ENCODE measurements around the gene IL22RA1. TPM values are rescaled to one million over a fixed set of nuclear protein-coding genes. Genes with fewer than 3 reads are reported as not detected.

The IL22RA1 gene
- total and polyA plus RNA-seq, 10 of the 15 experiments (the other 5 are each of a cell fraction or from before 2014, with no cell fraction given), result not detected

DNA sequence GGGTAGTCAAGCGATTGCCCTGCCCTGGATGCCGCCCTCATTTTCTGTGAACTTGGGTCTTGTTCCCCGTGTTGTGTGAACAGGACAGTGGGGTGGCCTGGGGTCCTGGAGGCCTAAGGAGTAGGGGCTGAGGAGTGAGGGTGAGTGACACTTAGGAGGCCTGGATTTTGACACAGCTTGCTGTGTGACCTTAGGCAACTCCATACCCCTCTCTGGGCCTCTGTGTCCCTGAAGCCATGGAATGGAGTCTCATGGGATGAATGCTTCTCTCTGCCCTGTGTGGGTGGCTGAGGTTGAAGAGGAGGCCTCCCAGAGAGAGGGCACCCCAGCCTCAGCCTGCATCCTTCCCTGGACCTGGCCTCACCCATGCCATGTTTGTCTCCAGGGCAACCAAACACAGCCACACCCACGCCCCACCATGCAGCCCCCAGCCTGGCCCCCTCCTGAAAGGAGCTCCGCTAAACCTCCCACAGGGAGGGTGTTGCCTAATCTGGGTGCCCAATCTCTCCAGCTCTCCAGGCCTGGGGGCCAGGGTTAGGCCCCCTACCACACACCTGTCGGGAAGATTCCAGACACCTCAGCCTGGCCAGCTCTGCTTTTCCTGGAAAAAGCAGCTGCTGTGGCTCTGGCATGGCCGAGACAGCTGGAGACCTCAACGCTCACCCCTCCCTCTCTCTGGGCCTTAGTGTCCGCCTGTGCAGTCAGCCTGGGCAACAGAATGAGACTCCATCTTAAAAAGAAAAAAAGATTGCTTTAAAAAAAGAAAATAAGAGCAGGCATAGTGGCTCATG lies 40.9 kb downstream of the IL22RA1 start (continued):
- no peak for TF ChIP-seq NFIC (IDR thresholded peaks at IDR 0.05; ENCODE audit: low read depth, low read length)
- TF ChIP-seq ATF7 (IDR thresholded peaks at IDR 0.05; ENCODE audit: low read depth), result no peak

DNA sequence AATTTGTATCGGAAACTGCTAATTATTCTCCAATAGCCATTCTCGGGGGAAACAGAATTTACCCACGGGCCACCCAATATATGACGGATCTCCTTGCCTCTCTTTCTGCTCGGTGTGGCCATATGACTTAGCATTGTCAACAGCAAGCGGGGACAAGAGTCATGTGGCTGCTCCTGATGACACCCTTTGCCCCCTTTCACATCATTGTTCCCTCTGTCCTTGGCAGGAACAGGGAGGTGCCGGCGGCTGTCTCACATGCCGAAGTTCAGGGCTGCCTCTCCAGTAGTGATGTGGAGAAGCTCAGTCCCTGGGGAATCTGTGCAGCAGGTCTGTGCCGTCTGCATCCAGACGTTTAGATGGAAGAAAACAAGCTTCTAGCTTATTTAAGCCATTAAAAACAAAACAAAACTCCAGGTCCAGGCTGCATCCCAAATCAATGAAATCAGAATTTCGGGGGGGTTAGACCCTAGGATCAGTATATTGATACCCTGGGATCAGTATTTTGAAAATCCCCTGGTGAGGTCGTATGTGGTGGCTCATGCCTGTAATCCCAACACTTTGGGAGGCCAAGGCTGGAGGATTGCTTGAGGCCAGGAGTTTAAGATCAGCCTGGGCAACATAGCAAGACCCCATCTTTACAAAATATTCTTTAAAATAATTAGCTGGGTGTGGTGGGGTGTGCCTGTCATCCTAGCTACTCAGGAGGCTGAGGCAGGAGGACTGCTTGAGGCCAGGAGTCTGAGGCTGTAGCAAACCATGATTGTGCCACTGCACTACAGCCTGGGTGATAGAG lies 41.8 kb downstream of the IL22RA1 start:
- no peaks in the 10 kb centered on the region; a peak in 1 of 4 replicates for H3K27me3 ChIP-seq (replicated peaks in 1 of 2; ENCODE audit: control insufficient read depth in 2 of 2, insufficient read depth in 2 of 2, low read length in 1 of 2)
- FAIRE-seq (no peak), ATAC-seq (no peak), DNase-seq (ENCODE audit: low read depth, low spot score) (no peak)
- no peaks in the 10 kb centered on the region for H3K9me3 ChIP-seq (replicated peaks; ENCODE audit: control insufficient read depth, insufficient read depth, low read length)
- no peak overlapping the region for H3K4me2 ChIP-seq (ENCODE audit: control insufficient read depth, insufficient read depth)
- ChIA-PET RAD21 (ENCODE audit: unreplicated experiment) (no interaction called here), SMC1A (ENCODE audit: uncharacterized antibody, unreplicated experiment) (no interaction called here), CTCF (no interaction called here), POLR2A (no interaction called here)
- H3K79me2 ChIP-seq (ENCODE audit: control insufficient read depth, insufficient read depth, low read length), result no peaks in the 10 kb centered on the region
- BruUV-seq (replicated peaks), result no TSS peak
- H2AFZ ChIP-seq (ENCODE audit: control insufficient read depth, low read depth, low read length), result no peak overlapping the region
- H3K4me1 ChIP-seq (ENCODE audit: control insufficient read depth, insufficient read depth, low read length), result no peaks in the 10 kb centered on the region
- no peak overlapping the region for H3K9ac ChIP-seq (ENCODE audit: control insufficient read depth, insufficient read depth, low read length)
- H3K4me3 ChIP-seq, result no peak overlapping the region
- no peaks in the 10 kb centered on the region for H3K36me3 ChIP-seq (ENCODE audit: control insufficient read depth in 2 of 2, insufficient read depth in 2 of 2, low read length in 1 of 2)
- no peaks in the 10 kb centered on the region for H4K20me1 ChIP-seq (ENCODE audit: control insufficient read depth, insufficient read depth)
- intact Hi-C loops (cut with micrococcal nuclease; ENCODE audit: unreplicated experiment) (no loop called here), in situ Hi-C loops (cut with MboI) (no loop called here)
- 65% methylated on average over 13 of the region's 13 CpGs for WGBS (ENCODE audit: insufficient coverage, insufficient replicate concordance, low lambda C conversion rate, missing lambda C conversion rate)
- no peak overlapping the region for H3K27ac ChIP-seq (ENCODE audit: control insufficient read depth, insufficient read depth)
- TF ChIP-seq RCOR1 (conservative IDR thresholded peaks at IDR 0.05; ENCODE audit: low read depth, low read length), result no peak
- no peak for TF ChIP-seq EP300 (IDR thresholded peaks at IDR 0.05; ENCODE audit: borderline replicate concordance in 1 of 2, control insufficient read depth in 1 of 2, low read depth in 2 of 2, low read length in 2 of 2)
- TF ChIP-seq, protein P1, sequence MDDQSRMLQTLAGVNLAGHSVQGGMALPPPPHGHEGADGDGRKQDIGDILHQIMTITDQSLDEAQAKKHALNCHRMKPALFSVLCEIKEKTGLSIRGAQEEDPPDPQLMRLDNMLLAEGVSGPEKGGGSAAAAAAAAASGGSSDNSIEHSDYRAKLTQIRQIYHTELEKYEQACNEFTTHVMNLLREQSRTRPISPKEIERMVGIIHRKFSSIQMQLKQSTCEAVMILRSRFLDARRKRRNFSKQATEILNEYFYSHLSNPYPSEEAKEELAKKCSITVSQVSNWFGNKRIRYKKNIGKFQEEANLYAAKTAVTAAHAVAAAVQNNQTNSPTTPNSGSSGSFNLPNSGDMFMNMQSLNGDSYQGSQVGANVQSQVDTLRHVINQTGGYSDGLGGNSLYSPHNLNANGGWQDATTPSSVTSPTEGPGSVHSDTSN (IDR thresholded peaks at IDR 0.05; ENCODE audit: insufficient replicate concordance, low read depth, low read length), result no peak
- no peak for TF ChIP-seq SIN3A (IDR thresholded peaks at IDR 0.05; ENCODE audit: low read depth, low read length)
- TF ChIP-seq, protein P2, sequence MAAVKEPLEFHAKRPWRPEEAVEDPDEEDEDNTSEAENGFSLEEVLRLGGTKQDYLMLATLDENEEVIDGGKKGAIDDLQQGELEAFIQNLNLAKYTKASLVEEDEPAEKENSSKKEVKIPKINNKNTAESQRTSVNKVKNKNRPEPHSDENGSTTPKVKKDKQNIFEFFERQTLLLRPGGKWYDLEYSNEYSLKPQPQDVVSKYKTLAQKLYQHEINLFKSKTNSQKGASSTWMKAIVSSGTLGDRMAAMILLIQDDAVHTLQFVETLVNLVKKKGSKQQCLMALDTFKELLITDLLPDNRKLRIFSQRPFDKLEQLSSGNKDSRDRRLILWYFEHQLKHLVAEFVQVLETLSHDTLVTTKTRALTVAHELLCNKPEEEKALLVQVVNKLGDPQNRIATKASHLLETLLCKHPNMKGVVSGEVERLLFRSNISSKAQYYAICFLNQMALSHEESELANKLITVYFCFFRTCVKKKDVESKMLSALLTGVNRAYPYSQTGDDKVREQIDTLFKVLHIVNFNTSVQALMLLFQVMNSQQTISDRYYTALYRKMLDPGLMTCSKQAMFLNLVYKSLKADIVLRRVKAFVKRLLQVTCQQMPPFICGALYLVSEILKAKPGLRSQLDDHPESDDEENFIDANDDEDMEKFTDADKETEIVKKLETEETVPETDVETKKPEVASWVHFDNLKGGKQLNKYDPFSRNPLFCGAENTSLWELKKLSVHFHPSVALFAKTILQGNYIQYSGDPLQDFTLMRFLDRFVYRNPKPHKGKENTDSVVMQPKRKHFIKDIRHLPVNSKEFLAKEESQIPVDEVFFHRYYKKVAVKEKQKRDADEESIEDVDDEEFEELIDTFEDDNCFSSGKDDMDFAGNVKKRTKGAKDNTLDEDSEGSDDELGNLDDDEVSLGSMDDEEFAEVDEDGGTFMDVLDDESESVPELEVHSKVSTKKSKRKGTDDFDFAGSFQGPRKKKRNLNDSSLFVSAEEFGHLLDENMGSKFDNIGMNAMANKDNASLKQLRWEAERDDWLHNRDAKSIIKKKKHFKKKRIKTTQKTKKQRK (IDR thresholded peaks at IDR 0.05; ENCODE audit: low read depth, low read length), result no peak
- TF ChIP-seq, protein P3, sequence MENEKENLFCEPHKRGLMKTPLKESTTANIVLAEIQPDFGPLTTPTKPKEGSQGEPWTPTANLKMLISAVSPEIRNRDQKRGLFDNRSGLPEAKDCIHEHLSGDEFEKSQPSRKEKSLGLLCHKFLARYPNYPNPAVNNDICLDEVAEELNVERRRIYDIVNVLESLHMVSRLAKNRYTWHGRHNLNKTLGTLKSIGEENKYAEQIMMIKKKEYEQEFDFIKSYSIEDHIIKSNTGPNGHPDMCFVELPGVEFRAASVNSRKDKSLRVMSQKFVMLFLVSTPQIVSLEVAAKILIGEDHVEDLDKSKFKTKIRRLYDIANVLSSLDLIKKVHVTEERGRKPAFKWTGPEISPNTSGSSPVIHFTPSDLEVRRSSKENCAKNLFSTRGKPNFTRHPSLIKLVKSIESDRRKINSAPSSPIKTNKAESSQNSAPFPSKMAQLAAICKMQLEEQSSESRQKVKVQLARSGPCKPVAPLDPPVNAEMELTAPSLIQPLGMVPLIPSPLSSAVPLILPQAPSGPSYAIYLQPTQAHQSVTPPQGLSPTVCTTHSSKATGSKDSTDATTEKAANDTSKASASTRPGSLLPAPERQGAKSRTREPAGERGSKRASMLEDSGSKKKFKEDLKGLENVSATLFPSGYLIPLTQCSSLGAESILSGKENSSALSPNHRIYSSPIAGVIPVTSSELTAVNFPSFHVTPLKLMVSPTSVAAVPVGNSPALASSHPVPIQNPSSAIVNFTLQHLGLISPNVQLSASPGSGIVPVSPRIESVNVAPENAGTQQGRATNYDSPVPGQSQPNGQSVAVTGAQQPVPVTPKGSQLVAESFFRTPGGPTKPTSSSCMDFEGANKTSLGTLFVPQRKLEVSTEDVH (IDR thresholded peaks at IDR 0.05; ENCODE audit: low read depth, partially characterized antibody), result no peak
- TF ChIP-seq HDAC2 (IDR thresholded peaks at IDR 0.05), result no peak
- TF ChIP-seq NR2C2 (IDR thresholded peaks at IDR 0.05; ENCODE audit: borderline replicate concordance, control insufficient read depth, insufficient read length, low read depth), result no peak
- TF ChIP-seq ZNF207 (IDR thresholded peaks at IDR 0.05; ENCODE audit: borderline replicate concordance), result no peak
- TF ChIP-seq YY1 (IDR thresholded peaks at IDR 0.05; ENCODE audit: low read depth, low read length), result no peak
- no peak for TF ChIP-seq RFX5 (IDR thresholded peaks at IDR 0.05; ENCODE audit: low read depth, low read length)
- TF ChIP-seq NR2C1 (IDR thresholded peaks at IDR 0.05), result no peak
